ENCODE data around the gene NPFFR1.

DNA sequence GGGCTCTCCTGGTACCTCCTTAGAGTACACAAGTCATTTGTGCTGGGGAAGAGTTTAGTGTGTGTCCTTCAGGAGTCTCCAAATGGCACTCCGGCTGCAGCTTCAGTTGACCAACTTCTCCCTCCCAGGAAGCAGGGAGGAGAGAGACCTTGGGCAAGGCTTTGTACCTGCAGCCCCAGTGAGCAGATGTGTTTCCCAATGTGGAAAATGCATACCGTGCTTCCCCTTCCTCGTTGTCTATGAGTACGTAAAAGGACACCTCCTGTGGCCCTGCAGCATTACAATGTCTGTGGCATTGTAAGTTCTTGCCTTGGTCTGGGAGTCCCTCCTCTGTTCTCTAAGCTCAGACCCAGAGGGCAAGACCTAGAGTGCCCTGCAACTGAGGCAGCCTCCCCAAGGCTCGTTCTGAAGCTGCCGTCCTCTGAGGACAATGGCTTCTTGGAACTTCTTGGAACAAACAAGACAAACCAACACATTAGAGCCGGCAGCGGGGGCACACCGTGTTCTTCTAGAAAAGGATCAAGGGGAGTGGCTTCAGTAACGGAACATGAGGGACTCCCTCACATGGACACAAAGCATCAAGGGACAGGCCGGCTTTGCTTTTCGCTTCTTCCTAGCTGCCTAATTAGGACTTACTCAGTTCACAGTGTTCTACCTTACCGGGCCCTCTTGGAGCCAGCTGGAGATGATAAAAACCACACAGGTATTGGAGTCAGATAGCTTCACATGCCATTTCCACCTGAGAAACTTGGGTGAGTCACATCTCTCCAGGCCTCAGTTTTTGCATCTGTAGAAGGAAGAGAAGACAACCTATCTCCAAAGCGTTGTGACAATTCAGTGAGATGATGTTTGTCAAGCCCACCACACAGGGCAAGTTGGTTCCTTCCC lies 29.7 kb downstream of the NPFFR1 start:
- TF ChIP-seq POLR2A (IDR thresholded peaks at IDR 0.05), result no peak
- no peak for TF ChIP-seq POLR2AphosphoS5 (IDR thresholded peaks at IDR 0.05)
- TF ChIP-seq, protein P1, sequence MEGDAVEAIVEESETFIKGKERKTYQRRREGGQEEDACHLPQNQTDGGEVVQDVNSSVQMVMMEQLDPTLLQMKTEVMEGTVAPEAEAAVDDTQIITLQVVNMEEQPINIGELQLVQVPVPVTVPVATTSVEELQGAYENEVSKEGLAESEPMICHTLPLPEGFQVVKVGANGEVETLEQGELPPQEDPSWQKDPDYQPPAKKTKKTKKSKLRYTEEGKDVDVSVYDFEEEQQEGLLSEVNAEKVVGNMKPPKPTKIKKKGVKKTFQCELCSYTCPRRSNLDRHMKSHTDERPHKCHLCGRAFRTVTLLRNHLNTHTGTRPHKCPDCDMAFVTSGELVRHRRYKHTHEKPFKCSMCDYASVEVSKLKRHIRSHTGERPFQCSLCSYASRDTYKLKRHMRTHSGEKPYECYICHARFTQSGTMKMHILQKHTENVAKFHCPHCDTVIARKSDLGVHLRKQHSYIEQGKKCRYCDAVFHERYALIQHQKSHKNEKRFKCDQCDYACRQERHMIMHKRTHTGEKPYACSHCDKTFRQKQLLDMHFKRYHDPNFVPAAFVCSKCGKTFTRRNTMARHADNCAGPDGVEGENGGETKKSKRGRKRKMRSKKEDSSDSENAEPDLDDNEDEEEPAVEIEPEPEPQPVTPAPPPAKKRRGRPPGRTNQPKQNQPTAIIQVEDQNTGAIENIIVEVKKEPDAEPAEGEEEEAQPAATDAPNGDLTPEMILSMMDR (IDR thresholded peaks at IDR 0.05), result no peak
- no peak for TF ChIP-seq EP300 (IDR thresholded peaks at IDR 0.05)
